ENCODE results near the gene CAMKK2.

- no peak for TF ChIP-seq CTCF (IDR thresholded peaks at IDR 0.05; ENCODE audit: low read depth, low read length)
- TF ChIP-seq EZH2phosphoT487 (IDR thresholded peaks at IDR 0.05; ENCODE audit: low read depth) = no peak
These were observed 3.2 kb upstream of the CAMKK2 start for GRCh38 chr12:121299662-121300061.

Measured in OCI-LY3 (cell line).